NCI-H82 (cell line): ENCODE data around the gene PTPN5.

Experiments used
- DNase-seq: peaks from one replicate; lab custom pipeline; 2025; lab: John Stamatoyannopoulos, UW

Gene PTPN5

DNA sequence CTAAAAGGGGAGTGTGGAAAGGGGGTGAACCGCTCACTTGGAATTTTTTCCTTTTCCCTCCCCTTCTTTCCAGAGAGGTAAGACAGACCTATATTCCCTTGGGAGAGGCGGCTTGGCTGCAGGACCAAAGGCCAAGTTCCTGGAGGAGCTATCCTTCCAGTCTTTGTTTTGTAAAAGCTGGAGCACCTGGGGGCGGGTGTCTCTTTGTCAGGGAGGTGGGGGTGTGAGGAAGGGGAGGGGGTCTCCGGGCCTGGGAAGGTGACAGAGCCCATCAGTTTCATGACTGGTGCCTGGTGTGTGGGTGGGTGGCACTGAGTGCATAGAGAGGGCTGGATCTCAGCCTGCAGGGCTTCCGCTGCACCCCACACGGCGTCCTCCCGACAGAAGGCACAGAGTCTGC, 18.5 kb downstream of the PTPN5 start:
- no peak for DNase-seq

DNA sequence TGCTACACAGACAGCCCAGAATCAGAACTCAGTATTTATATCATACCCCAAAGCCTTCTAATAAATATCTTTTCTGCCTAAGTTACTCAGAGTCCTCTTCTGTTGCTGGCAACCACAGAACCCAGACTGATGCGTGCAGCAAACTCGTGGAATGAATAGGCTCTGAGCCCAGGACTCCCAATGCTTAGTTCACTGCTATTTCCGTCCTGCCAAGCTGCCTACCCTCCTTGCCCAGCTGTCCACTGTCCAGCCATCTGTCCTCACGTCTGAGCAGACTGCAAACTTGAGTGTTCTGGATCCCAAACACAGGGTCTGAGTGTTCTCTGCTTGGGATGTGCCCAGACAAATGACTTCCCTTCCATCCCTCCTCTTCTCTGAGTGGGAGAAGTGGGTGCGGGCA, 19.4 kb downstream of the PTPN5 start:
- no peak for DNase-seq

DNA sequence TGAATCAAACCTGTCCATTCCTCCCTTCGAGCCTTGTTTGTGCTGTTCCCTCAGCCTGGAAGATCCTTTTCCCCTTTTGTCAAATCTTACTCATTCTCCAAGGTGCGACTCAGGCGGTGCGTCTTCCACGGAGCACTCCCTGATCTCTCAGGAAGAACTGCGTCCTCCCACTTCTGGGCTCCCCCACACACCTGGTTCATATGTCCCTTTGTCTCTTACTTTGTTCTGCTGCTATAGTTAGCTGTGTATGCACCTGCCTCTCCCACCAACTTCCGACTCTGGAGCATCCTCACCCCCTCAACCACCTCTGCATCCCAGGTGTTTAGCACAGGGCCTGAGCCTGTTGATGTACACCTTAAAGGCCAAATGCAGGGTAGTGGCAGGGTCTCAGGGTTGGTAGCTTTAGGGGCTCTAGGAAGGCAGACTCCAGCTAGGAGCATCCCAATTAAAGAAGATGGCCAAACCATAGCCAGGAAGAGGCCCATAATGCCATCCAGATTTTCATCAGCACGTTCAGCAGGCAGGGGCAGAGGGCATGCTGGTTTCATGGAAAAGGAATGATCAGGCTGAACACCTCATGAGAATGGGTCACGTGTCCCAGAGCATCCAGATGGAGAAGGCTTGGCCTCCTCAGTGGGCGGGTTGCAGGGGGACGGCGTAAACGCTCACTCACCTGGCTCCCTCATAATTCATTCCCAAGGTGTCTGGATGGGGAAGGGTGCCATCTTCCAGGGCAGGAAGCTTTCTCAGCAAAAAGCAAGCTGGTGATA, 20.1 kb downstream of the PTPN5 start:
- no peak for DNase-seq

DNA sequence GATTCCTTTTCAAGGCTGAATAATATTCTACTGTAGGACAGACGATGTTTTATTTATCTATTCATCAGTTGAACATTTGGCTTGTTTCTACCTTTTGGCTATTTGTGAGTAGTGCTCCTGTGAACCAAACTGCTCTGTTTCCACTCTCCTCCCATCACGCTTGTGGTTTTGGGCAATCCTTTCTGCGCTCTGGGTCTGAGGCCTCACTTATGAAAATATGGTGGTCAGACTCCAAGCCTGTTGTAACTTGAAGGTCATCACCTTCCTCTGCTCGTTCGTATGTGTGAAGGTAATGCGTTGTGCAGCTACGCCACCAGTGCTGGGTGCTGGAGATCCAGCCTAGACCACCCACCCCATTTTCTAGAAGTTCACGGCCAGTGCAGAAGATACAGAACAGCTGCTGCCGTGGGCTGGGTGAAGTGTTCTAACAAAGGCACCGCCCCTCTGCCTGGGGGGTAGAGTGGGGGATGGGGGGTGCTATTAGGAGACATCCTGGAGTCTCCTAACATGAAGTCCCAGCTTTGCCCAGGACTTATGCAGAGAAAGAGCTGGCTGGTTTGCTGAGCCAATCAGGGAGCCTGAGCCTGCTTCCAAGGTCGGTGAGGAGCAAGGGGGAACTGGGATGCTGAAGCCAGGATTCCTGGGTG, 21.0 kb downstream of the PTPN5 start:
- no peak for DNase-seq

DNA sequence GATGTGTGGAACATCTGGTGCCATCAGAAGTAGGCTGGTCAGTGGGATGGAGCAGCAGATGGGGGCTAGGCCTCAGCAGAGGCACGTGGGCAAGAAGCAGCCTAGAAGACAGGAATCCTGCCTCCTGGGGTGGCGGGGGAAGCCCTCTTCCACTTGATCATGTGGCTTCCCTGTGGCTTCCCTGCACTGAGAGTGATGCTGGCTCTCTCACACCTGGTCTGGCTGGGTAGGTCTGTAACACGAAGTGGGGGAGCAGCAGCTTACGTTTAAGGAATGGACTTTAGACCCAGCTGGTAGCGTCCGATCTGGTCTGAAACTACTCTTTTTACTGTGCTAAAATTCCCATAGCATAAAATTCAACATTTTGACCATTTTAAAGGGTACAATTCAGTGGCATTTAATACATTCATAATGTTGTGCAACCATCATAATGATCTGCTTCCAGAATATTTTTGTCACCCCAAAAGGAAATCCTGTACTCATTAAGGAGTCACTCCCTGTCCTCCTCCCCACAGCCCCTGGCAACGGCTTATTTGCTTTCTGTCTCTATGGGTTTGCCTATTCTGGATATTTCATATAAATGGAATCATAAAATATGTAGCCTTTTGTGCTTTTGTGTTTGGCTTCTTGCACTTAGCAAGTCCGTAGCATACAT, 21.7 kb downstream of the PTPN5 start:
- no peak for DNase-seq

DNA sequence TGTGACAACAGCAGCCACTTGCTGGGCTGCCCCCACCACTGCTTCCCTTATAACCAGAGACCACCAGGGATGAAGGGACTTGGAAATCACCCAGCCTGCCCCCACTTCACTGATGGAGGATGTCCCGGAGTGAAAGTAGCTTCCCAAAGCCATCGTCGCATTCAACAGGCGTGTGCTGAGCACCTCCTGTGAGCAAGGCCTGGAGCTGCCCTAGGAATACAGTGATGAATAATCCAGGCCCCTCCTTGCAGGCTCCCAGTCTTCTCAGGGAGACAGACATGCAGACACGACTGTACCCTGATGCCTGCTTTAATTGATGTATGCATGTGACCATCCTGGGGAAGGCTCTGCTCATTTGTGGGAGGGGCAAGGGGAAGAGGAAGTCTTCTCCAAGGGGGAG, 22.6 kb downstream of the PTPN5 start:
- no peak for DNase-seq

DNA sequence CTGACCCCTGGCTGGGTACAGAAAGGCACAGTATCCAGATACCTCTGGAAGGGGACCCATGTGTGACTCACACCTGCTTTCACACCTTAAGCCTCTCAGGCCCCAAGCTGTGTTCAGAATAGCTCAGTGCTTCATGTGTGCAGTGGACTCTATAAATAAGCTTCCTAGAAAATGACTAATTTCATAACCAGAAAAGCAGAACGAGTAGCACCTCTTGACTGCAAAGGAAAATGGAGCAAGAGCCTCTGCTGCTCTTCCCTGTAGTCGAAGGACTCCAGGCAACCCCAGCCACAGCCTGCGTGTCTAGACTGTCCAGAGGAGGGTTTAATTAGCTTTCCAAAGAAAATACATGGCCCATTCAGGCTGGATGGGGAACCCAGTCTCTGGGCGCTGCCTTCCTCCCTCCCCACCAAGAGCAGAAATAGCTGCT, 23.1 kb downstream of the PTPN5 start:
- DNase-seq, result no peak

DNA sequence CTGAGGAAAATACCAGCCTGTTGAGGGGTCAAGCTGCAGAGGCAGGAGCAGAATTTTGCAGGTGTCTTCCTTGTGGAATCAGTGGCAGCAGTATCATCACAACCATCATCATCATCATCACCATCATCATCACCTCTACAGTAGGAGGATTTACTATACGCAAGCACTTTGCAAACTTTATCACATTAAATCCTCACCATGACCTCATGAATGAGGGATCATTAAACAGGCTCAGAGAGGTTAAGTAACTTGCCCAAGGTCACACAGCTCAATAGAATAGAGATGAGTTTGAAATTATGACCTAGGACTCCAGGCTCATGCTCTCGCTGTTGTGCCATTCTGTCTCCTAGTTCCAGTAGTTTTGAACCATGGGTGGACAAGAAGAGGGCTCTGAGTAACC, 25.6 kb downstream of the PTPN5 start:
- DNase-seq, result no peak

DNA sequence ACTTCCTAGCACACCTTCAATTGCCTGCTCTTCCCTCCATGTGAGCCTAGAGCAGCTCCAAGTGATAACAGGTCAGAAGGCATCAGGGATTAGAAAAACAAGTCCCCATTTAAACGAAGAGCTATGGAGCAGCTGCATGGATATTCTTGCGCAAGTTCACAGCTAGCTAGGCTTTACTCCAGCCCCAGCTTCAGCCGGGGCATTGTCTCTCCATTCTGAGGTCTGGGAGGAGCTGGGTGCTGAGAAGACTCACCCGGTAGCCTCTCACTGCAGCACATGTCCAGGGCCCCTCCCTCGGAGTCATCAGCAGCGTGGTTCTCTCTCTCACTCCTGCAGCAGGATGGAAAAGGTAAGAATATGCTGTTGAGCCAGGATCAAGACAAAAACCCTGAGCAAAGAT, 26.0 kb downstream of the PTPN5 start:
- no peak for DNase-seq

DNA sequence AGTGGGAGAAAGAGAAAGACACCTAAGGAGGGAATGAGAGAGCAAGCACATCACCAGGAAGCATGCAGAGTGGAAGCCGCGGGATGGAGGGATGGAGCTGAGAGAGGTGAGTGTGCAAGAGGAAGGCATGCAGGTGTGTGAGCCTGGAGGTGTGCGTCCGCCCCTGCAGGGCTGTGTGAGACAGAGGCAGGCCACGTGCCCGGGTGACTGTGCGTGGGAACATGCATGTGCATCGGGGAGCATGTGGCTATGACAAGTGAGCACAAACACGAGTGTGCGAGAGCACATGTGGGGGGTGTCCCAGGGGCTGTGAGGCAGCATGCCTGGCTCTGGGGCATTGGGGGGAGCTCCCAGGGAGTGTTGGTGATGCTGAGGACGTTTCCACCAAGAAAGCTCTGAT, 29.9 kb downstream of the PTPN5 start:
- DNase-seq, result no peak

DNA sequence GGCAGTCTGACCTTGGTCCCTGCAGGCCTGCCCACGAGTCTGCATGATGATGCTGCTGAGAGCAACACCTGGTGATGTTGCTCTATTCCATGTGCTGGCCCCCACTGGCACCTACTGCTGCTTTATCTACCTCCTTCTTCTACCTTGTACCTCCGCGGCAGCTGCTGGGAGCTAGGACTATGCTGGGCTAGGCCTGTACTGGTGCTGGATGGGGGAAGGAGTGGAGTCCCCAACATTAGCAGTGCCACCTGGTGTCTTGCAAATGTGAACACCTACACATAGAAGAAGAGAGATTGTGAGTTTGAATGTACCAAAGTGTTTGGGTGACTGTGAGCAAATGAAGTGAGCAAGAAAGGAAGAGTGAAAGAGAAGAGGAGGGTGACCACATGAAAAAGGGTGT, 30.5 kb downstream of the PTPN5 start:
- DNase-seq, result no peak

DNA sequence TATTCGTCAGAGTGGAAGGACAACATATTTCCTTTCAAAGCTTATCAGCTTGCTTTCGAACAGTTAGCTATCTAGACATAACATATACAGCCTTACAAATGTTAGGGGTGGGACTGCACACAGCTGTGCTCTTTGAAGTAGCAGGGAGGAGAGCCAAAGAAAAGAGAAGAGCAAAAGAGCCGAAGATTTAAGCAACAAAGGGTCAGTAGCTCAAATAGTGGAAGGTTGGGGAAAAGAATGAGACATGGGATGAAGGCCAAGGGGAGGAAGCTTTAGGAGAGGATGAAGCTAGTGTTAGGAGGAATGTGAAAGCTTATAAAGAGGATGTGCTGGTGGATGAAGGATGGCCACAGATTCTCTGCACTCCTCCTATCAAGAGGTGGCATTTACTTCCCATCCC, 33.8 kb downstream of the PTPN5 start:
- DNase-seq, result no peak

DNA sequence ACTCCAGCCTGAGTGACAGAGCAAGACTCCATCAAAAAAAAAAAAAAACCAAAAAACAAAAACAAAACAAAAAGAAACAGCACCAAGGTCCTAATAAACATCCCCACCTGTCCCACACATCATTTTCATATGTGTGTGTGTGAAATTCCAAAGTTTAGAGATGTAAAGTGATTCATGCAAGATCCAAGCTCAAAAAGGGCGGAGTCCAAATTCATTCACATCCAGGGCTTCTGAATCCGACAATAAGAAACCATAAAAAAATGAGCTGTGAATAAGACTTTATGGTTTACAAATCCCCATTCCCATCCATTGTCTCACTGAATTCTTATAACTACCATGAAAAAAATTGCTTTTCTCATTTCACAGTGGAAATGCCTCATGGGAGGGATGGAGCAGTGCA, 34.7 kb downstream of the PTPN5 start:
- no peak for DNase-seq

DNA sequence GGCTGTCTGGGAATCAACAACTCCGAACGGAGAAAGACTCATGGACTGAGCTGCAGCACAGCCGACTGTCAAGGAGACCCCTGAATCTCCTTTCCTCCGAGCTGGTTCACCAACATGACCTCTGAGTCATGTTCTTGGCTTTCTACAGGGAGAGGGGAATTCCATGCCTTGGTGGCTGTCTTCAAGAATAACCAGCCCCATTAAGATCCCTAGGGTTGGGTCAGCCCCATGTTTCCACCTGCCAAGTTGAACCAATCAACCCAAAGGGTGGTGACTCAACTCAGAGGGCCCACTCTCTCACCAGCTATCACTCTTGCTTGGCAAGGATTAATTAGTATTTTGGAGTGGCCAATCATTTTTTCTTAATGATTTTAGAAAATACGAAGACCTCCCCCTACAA, 37.3 kb downstream of the PTPN5 start:
- DNase-seq, result no peak

DNA sequence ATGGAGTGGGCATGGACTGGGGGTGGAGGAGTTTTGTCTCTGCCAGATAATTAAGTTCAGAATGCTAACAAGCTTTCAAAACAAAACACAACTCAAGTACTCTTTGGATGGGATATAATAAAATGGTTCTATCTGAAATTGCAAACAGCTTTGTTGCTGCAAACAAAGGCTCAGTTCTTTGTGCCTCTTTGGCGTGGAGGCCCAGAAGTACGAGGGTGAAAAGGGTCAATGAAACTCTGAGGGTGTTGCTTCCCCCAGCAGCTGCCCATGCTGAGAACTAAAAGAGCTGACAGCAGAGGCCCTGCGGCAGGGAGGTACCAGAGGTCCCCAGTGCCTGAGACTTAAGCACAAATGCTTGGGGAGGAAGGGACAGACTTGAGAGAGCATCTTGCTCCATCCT, 39.1 kb downstream of the PTPN5 start:
- no peak for DNase-seq

DNA sequence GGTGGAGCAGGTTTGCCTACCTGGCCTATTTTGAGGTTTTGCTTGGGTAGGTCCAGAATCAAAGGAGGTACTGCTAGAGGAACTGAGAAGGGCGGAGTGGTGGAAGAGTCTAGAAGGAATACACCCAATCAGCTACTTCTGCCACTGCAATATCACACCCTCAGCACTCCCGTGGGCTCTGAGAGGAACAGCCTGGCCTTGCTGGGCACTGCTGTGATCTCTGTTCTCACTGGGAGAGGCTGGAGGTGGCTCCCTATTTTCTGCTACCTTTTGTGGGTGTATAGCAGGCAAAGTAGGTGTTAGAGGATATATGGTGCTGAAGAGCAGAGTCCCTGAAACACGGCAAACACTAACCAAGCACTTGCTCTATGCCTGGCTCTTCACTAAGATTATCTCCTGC, 40.7 kb downstream of the PTPN5 start:
- DNase-seq, result no peak

DNA sequence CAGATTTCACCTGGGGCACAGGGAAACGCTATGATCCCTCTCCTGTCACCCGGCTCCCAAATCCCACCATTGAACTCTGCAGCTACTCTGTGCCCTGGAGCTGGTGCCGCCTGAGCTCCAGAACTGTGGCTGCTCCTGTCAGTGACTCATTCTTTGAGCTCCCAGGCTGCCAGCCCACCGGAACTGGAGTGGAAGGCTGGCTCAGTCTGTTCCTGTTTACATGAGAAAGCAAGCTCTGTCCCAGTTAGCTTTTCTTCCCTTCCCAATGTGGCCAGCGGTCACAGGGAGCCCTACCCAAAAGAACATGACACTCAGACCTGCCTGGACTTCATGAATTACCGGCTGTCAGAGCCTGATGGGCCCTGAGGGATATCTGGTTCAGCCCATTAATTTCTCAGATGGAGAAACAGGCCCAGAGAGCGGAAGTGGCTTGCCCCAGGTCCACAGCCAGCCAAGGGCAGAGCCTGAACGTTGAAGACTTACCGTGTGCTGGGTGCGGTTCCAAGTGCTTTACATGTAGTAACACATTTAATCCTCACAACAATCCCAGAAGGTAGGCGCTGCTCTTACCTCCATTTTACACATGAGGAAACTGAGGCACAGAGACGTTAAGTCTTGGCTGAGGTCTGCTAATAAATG, 41.8 kb downstream of the PTPN5 start:
- DNase-seq, result no peak

DNA sequence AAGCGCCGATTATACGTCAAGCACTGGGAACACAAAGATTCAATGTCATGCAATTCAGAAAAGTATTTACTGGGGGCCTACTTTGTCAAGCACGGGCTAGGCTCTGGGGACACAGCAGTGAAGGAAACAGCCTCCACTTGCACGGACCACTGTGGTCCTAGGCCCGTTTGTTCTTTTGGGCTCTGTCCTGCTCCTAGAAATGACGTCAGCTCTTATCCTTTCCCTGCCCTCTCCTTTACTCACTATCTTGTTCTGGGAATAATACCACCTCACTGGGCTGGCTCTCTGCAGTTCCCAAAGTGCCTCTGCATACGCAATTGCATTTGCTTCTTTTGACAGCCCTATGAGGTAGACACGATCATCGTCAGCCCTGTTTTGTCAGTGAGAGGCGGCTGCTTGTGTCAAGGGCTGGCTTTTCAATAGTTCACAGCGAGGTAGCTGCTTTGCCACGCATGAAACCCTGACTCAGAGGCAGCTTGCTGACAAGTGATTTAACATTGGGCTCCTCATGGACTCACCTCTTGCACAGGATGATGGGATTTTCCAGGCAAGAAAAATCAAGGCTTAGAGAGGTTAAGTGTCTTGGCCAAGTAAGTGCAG, 42.7 kb downstream of the PTPN5 start:
- DNase-seq, result no peak

DNA sequence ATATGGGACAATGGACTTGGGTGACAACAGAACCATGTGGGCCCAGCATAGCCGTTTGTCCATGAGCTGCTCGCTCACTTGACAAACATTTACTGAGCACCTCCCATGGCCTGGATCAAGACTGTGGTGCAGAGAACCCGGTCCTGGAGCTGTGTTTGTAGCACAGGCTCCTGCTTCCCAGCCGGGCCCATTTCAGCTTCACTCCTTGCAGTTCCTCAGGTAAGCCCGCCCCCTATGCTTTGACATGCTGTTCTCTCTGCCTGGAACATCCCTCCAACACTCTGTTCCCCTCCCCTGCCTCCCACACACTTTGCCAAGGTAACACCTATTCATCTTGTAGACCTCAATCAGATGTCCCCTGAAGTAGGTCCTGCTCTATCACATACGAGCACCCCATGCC, 46.3 kb downstream of the PTPN5 start:
- no peak for DNase-seq

DNA sequence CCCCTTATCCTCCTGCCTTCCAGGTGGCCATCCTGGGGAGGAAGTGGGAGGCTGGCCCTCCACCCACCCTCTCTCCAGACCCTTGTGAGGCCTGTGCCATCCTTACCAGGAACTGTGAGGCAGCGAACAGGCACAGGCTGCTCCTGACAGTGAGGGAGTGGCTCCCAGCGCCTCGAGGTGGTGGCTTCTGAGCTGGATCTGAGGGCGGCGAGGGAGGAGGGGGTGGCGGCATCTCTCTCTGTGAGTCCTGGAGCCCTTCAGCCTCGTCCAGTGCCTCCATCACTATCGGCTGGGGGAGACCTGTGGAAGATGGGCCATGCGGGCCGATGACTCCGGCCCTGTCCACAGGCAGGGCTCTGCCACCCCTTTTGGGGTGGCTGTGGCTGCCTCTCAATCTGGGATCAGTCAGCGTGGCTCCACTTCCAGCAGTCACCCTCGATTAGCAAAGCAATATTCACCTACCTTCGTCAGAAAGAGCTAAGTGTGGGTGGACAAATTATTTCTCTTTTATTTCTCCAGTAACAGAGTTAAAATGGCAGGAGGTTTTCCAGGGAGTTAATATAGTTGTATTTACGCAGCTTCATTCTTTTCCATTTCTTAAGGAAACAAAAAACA, 47.6 kb downstream of the PTPN5 start:
- no peak for DNase-seq

DNA sequence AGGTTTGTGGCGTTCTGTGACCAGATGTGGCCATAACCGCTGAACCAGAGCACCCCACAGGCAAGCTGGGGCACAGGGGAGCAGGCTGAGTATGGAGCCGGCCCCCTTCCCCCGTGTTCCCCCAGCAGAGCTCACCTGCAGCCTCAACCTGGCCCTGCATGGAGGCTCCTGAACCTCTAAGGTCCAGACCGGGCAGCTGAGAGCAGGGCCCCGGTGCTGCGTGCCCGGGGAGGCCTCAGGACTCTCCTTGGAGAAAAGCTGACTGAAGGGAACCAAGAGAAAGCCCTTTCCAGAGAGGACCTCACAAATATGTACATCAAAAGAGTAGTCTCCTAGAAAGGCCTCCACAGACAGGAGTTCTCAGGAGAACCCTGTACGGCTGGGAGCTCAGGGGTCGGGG, 48.2 kb downstream of the PTPN5 start:
- DNase-seq, result no peak

DNA sequence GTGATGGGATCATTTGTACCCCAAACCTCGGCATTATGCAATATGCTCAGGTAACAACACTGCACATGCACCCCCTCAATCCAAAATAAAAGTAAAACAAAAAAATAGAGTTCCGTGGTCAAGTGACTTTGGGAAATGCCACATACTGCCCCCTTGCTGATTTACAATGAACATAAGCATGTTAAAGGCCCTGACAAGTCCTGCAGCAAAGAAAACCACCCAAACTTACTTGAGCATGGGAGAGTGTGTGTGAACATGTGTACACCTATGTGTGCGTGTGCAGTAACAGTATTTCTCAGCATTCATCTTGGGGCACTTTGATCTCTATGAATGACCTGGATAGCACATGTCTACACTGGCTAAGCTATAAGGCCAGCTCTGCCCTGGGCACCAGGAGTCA, 49.8 kb downstream of the PTPN5 start:
- DNase-seq, result no peak
